Thymus (tissue), 11 donors: ENCODE measurements around the gene OXGR1. TPM values are rescaled to one million over a fixed set of nuclear protein-coding genes. Genes with fewer than 3 reads are reported as not detected.

Experiments
- DNase-seq, 9 donors: peaks; one replicate each; pipeline ENCODE4 v3.0.0-alpha.2; 2013; ENCODE audit warnings: low spot score in 9 of 9, low read depth in 6 of 9, missing footprints in 1 of 9
- H3K27ac ChIP-seq, 2 donors: one replicate each; pipeline ENCODE4 v1.5.1; 2013; ENCODE audit warnings: control low read depth in 1 of 2, low read depth in 1 of 2, low read length in 1 of 2, mild to moderate bottlenecking in 1 of 2, moderate library complexity in 1 of 2
- H3K27me3 ChIP-seq, 2 donors: one replicate each; pipeline ENCODE4 v1.5.1; 2013; ENCODE audit warnings: low read length in 1 of 2; ENCODE audit not compliant: control insufficient read depth in 2 of 2, insufficient read depth in 1 of 2
- H3K36me3 ChIP-seq, 2 donors: one replicate each; pipeline ENCODE4 v1.5.1; 2013; ENCODE audit warnings: low read length in 1 of 2, mild to moderate bottlenecking in 1 of 2, moderate library complexity in 1 of 2; ENCODE audit not compliant: control insufficient read depth in 2 of 2, insufficient read depth in 2 of 2
- H3K4me1 ChIP-seq, 2 donors: one replicate each; pipeline ENCODE4 v1.5.1; 2013; ENCODE audit warnings: low read length in 2 of 2; ENCODE audit not compliant: control insufficient read depth in 2 of 2, insufficient read depth in 2 of 2
- H3K4me3 ChIP-seq, 2 donors: one replicate each; pipeline ENCODE4 v1.5.1; 2013; ENCODE audit warnings: low read length in 2 of 2, control low read depth in 1 of 2, mild to moderate bottlenecking in 1 of 2
- H3K9me3 ChIP-seq, 2 donors: one replicate each; pipeline ENCODE4 v1.5.1; 2013; ENCODE audit warnings: low read length in 1 of 2, mild to moderate bottlenecking in 1 of 2; ENCODE audit not compliant: control insufficient read depth in 2 of 2, insufficient read depth in 1 of 2
- WGBS: extraction: QIAGEN DNeasy Blood & Tissue Kit; methylation state at CpG from one replicate; pipeline ENCODE4 v1.1.7; 2013; 5-methylcytosine and 5-hydroxymethylcytosine counted together
- polyA plus RNA-seq: library from polyadenylated mRNA; stranded (reverse); fragments of 200-250 nt; gene quantifications from one replicate; pipeline ENCODE4 v1.2.3, GENCODE V29; 2013
- total RNA-seq: library from RNA; stranded (reverse); fragments of 120-200 nt; gene quantifications from one replicate; pipeline ENCODE4 v1.2.4, GENCODE V29; 2013
- donor health status: healthy.

Gene OXGR1
- total and polyA plus RNA-seq, 2 donors: 0.23 to 0.47 TPM

GRCh38 chr13:97021241-97021640, 27.0 kb upstream of the OXGR1 start:
- 92% methylated on average over 4 of the region's 4 CpGs for WGBS
- H3K4me3 ChIP-seq: no peak overlapping the region
- H3K4me1 ChIP-seq: no peaks in the 10 kb centered on the region
- no peak for DNase-seq
- H3K9me3 ChIP-seq: no peaks in the 10 kb centered on the region
- H3K27me3 ChIP-seq: peaks cover 0 to 5% of the 10 kb centered on the region in 2 donors
- H3K27ac ChIP-seq: no peak overlapping the region
- H3K36me3 ChIP-seq: no peaks in the 10 kb centered on the region

- Histone ChIP-seq H3K36me3 (no peaks in the 10 kb centered on the region), H3K27ac (no peak overlapping the region), H3K9me3 (no peaks in the 10 kb centered on the region), H3K4me3 (no peak overlapping the region), H3K27me3 (peaks cover 0 to 5% of the 10 kb centered on the region in 2 donors), H3K4me1 (no peaks in the 10 kb centered on the region)
- 86% methylated on average over 3 of the region's 3 CpGs for WGBS
- DNase-seq: no peak
These were observed 26.5 kb upstream of the OXGR1 start for GRCh38 chr13:97020689-97021240.

DNA sequence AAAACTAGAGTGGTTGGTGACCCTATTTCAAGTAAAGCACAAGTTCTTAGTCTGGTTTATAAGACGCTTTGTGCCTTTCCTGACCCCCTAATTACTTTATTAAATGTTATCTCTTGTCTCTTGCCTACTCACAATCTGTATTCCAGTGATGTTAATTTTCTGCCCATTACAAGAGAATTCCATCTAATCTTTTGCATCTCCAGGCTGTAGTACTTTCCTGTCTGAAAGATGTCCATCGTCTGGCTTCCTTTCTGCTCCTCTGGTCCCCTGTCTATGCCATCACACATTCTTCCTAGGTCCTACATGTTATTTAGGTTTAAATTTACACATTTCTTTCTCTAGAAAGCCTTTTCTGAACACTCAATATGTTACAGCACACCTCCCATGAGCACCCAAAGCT, 25.9 kb upstream of the OXGR1 start:
- H3K36me3 ChIP-seq: no peaks in the 10 kb centered on the region
- peaks cover 0 to 5% of the 10 kb centered on the region in 2 donors for H3K27me3 ChIP-seq
- no peak overlapping the region for H3K27ac ChIP-seq
- H3K9me3 ChIP-seq: no peaks in the 10 kb centered on the region
- 82% methylated on average over 2 of the region's 2 CpGs for WGBS
- DNase-seq: no peak
- no peaks in the 10 kb centered on the region for H3K4me1 ChIP-seq
- no peak overlapping the region for H3K4me3 ChIP-seq

DNA sequence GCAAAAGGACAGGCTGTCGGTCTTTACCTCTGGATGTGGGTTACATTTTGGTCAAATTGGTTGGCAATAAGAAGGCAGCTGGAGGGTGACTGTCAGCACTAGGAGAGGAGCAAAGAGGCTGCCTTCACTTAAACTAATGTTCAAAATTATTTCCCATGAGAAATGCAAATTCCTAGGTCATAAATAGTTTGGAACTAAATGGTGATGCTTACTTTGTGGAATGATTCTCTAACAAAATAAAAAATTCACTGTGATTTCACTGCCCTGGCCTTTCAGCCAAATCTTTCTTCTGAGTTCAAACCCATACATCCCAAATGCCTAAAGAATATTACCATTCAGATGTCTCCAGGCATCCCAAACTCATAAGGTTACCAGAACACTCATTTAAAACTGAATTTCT, 25.0 kb upstream of the OXGR1 start:
- no peak for DNase-seq
- Histone ChIP-seq H3K4me1 (no peaks in the 10 kb centered on the region), H3K36me3 (no peaks in the 10 kb centered on the region), H3K9me3 (no peaks in the 10 kb centered on the region), H3K4me3 (no peak overlapping the region), H3K27me3 (peaks cover 0 to 5% of the 10 kb centered on the region in 2 donors), H3K27ac (no peak overlapping the region)
- 86% methylated on average over 1 of the region's 1 CpG for WGBS

DNA sequence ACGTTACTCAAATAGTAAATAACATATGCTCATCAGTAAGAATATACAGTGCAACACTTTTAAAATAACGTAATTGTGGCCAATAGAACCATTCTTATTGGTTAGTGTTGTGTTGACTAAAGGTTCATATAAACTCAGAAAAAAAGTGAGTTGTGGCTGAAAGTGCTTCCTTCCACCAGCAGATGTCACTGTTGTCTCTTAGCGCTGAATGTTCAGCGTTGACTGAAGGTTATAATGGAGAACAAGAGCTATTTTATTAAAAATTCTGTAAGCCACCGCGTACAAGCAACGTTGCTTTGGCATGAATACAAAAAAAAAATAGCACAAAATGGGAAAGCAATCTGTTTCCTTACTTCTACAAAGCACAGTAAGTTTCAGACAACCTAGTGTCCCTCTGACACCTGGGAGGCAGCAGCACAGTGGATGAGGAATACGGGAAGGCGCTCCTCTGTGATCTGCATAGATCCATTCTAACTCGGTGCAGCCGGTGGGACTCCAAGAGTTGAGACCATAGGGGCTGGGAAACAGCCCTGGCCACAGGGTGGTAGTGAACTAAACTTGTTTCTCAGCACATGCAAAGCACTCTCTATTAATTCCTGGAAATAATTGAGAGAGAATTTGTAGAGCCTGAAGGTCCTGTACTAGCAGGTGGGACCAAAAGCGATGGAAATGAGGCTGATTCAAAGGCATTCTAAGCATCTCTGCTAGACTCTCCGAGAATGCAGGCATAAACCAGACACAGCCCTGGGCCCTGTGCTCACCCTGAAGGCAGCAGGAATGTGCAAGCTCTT, 23.9 kb upstream of the OXGR1 start:
- H3K36me3 ChIP-seq: no peaks in the 10 kb centered on the region
- H3K9me3 ChIP-seq: no peaks in the 10 kb centered on the region
- H3K4me3 ChIP-seq: no peak overlapping the region
- WGBS: 29% methylated on average over 13 of the region's 13 CpGs
- no peak overlapping the region for H3K27ac ChIP-seq
- peaks cover 0 to 5% of the 10 kb centered on the region in 2 donors for H3K27me3 ChIP-seq
- DNase-seq: peak in 5 of 9 donors; percentile 20 to 56 (median 32)
- H3K4me1 ChIP-seq: no peaks in the 10 kb centered on the region

GRCh38 chr13:97017322-97017721, 23.0 kb upstream of the OXGR1 start:
- Histone ChIP-seq H3K4me1 (no peaks in the 10 kb centered on the region), H3K36me3 (no peaks in the 10 kb centered on the region), H3K9me3 (no peaks in the 10 kb centered on the region), H3K27me3 (peaks cover 0 to 5% of the 10 kb centered on the region in 2 donors), H3K27ac (no peak overlapping the region), H3K4me3 (no peak overlapping the region)
- no peak for DNase-seq

DNA sequence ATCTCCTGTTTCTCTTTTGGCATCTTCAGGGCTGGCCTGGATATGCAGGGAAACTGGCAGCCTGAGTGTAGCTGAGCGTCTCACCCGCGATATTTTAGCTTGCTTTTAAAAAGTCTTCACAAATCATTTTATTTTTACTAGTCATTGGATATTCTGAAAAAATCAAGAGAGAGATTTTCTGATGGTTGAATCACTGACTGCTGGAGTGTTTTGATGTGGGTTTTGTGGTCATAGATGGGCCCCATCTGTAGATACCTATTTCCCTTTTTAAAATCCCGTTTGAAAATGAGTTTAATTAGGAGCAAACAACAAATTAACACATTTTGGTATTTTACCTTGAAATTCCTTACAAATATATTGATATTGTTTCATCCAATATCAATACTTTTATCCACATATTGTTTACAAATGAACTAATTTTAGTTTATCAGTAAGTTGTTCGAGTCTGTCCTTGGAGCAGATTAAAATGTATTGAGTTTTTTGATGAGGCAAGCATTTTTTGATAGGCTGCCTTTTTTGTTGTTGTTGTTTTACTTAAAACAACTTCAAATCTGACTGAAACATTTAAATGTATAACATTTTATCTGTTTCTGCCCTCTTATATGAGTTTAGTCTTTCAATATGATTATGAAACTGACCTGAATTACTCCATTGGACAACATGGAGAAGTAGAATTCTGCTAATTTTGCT, 21.5 kb upstream of the OXGR1 start:
- H3K36me3 ChIP-seq: no peaks in the 10 kb centered on the region
- H3K27me3 ChIP-seq: peaks cover 0 to 5% of the 10 kb centered on the region in 2 donors
- peak in 1 of 9 donors; percentile 25 for DNase-seq
- H3K27ac ChIP-seq: no peak overlapping the region
- H3K9me3 ChIP-seq: no peaks in the 10 kb centered on the region
- H3K4me3 ChIP-seq: no peak overlapping the region
- no peaks in the 10 kb centered on the region for H3K4me1 ChIP-seq
- 27% methylated on average over 5 of the region's 5 CpGs for WGBS

GRCh38 chr13:97012251-97013048, 18.2 kb upstream of the OXGR1 start:
- no peaks in the 10 kb centered on the region for H3K9me3 ChIP-seq
- no peak overlapping the region for H3K4me3 ChIP-seq
- no peaks in the 10 kb centered on the region for H3K36me3 ChIP-seq
- 89% methylated on average over 7 of the region's 7 CpGs for WGBS
- H3K27me3 ChIP-seq: no peaks in the 10 kb centered on the region
- no peaks in the 10 kb centered on the region for H3K4me1 ChIP-seq
- DNase-seq: no peak
- no peak overlapping the region for H3K27ac ChIP-seq
